22Rv1 (cell line): Measurements from ENCODE around the gene CNOT1.

Experiments used
- ZFX ChIP-seq: fragments of 450-650 bp; IDR thresholded peaks from 2 replicates; pipeline ENCODE4 v1.6.1; 2017; ENCODE audit warnings: antibody characterized with exemption, borderline replicate concordance
- TF ChIP-seq, protein P1 (sequence below): fragments of 450-650 bp; IDR thresholded peaks from 2 replicates; pipeline ENCODE4 v1.5.1; 2017; ENCODE audit warnings: mild to moderate bottlenecking

DNA sequence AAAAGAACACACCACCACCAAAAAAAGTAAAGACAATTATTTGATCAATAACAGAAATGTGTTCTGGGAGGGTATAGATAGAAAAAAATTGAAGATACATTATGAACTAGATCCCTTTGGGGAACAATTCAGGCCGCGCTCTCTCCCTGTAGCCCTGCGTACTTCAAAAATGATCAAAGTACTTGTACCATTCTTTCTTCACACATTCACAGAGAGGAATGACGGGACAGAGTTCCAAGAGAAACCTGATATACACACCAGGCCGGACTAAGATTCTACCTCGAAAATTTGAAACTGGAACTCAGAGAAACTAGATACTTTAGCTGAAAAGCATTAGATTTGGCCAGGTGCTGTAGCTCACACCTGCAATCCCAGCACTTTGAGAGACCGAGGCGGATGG, 50.0 kb downstream of the CNOT1 start:
- TF ChIP-seq, protein P1, sequence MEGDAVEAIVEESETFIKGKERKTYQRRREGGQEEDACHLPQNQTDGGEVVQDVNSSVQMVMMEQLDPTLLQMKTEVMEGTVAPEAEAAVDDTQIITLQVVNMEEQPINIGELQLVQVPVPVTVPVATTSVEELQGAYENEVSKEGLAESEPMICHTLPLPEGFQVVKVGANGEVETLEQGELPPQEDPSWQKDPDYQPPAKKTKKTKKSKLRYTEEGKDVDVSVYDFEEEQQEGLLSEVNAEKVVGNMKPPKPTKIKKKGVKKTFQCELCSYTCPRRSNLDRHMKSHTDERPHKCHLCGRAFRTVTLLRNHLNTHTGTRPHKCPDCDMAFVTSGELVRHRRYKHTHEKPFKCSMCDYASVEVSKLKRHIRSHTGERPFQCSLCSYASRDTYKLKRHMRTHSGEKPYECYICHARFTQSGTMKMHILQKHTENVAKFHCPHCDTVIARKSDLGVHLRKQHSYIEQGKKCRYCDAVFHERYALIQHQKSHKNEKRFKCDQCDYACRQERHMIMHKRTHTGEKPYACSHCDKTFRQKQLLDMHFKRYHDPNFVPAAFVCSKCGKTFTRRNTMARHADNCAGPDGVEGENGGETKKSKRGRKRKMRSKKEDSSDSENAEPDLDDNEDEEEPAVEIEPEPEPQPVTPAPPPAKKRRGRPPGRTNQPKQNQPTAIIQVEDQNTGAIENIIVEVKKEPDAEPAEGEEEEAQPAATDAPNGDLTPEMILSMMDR, result no peak
- TF ChIP-seq ZFX, result no peak
